Endodermal cell (in vitro differentiated cells): ENCODE measurements around the gene DBNDD2. TPM values are rescaled to one million over a fixed set of nuclear protein-coding genes. Genes with fewer than 3 reads are reported as not detected.

Experiments
- DNase-seq: peaks from one replicate; pipeline ENCODE4 v3.0.0-alpha.2; 2017
- H3K27ac ChIP-seq: 2 replicates; pipeline ENCODE4 v1.5.1; 2013; ENCODE audit warnings: mild to moderate bottlenecking, low read depth, low read length, moderate library complexity
- H3K27me3 ChIP-seq: 2 replicates; pipeline ENCODE4 v1.6.1; 2013; ENCODE audit warnings: mild to moderate bottlenecking, low read length, moderate library complexity; ENCODE audit not compliant: insufficient read depth, control insufficient read depth, poor library complexity, severe bottlenecking
- H3K36me3 ChIP-seq: 2 replicates; pipeline ENCODE4 v1.7.0; 2013; ENCODE audit warnings: mild to moderate bottlenecking, low read length, moderate library complexity; ENCODE audit not compliant: control insufficient read depth, insufficient read depth
- H3K4me1 ChIP-seq: one replicate; pipeline ENCODE4 v1.7.0; 2013; ENCODE audit warnings: low read length; ENCODE audit not compliant: control insufficient read depth, insufficient read depth
- H3K4me3 ChIP-seq: 2 replicates; pipeline ENCODE4 v1.5.1; 2013; ENCODE audit warnings: mild to moderate bottlenecking, low read length, moderate library complexity
- H3K9ac ChIP-seq: 2 replicates; pipeline ENCODE4 v1.6.1; 2013; ENCODE audit warnings: mild to moderate bottlenecking, low read length, moderate library complexity; ENCODE audit not compliant: poor library complexity, severe bottlenecking; ENCODE audit errors: extremely low read depth
- H3K9me3 ChIP-seq: 2 replicates; pipeline ENCODE4 v1.6.1; 2013; ENCODE audit warnings: mild to moderate bottlenecking, low read length, moderate library complexity; ENCODE audit not compliant: control insufficient read depth
- H3K27ac Mint-ChIP-seq: 2 replicates; pipeline ENCODE4 v1.8.0; 2020; ENCODE audit warnings: mixed read lengths
- H3K27me3 Mint-ChIP-seq: 2 replicates; pipeline ENCODE4 v1.8.0; 2021; ENCODE audit warnings: mild to moderate bottlenecking, mixed read lengths; ENCODE audit not compliant: insufficient read depth
- H3K36me3 Mint-ChIP-seq: 2 replicates; pipeline ENCODE4 v1.8.0; 2020; ENCODE audit warnings: low read depth, mixed read lengths
- H3K4me1 Mint-ChIP-seq: 2 replicates; pipeline ENCODE4 v1.8.0; 2020; ENCODE audit warnings: mixed read lengths
- H3K4me3 Mint-ChIP-seq: 2 replicates; pipeline ENCODE4 v1.8.0; 2020; ENCODE audit warnings: mild to moderate bottlenecking, moderate library complexity, mixed read lengths
- H3K9me3 Mint-ChIP-seq: 2 replicates; pipeline ENCODE4 v1.8.0; 2020; ENCODE audit warnings: mild to moderate bottlenecking, mixed read lengths
- CTCF ChIP-seq: fragments of 200-600 bp; sonication (generic); conservative IDR thresholded peaks from 2 replicates; pipeline ENCODE4 v1.5.0; 2021; ENCODE audit warnings: antibody characterized with exemption, mild to moderate bottlenecking
- WGBS, 2 experiments: methylation state at CpG; one replicate each; pipeline versions ENCODE4 v1.1.5 to v1.1.7; 2013; ENCODE audit warnings: missing lambda C conversion rate in 2 of 2, mixed read lengths in 1 of 2; ENCODE audit not compliant: insufficient coverage in 1 of 2, insufficient read length in 1 of 2; 5-methylcytosine and 5-hydroxymethylcytosine counted together
- total RNA-seq, 2 donors: library from RNA; stranded (reverse); fragmentation: NEBNext Ultra II Directional in 1 of 2; extraction: Animal tissue kit (Norgen Biotek cat#: 25700) in 1 of 2; gene quantifications; 2 replicates in 1 of 2; 3 replicates in 1 of 2; pipeline ENCODE4 v1.2.1, GENCODE V29; 2021

The DBNDD2 gene
- total RNA-seq, 2 donors from 2014 or later: 63.2 to 69.1 TPM

- Mint-ChIP-seq H3K9me3 (no peaks in the 10 kb centered on the region), H3K27ac (no peak overlapping the region), H3K4me3 (peak overlapping the region; percentile 82), H3K27me3 (peaks cover 27% of the 10 kb centered on the region), H3K36me3 (peaks cover 33% of the 10 kb centered on the region), H3K4me1 (peaks cover 13% of the 10 kb centered on the region)
- no peak overlapping the region for H3K9ac ChIP-seq
- WGBS, 2 experiments: 93 to 95% methylated on average over 3 to 6 of the region's 7 CpGs
- H3K4me3 ChIP-seq: peak overlapping the region; percentile 94
- no peak overlapping the region for H3K27ac ChIP-seq
- no peak for DNase-seq
- H3K4me1 ChIP-seq: peaks cover 4% of the 10 kb centered on the region
- H3K27me3 ChIP-seq: no peaks in the 10 kb centered on the region
- peaks cover 36% of the 10 kb centered on the region for H3K36me3 ChIP-seq
- H3K9me3 ChIP-seq: no peaks in the 10 kb centered on the region
- no peak for TF ChIP-seq CTCF
Measured at GRCh38 chr20:45408646-45409213, 641 bp downstream of the DBNDD2 start.

- no peak overlapping the region for H3K9ac ChIP-seq
- DNase-seq: no peak
- peaks cover 36% of the 10 kb centered on the region for H3K36me3 ChIP-seq
- H3K9me3 Mint-ChIP-seq: no peaks in the 10 kb centered on the region
- H3K27me3 ChIP-seq: no peaks in the 10 kb centered on the region
- peaks cover 21% of the 10 kb centered on the region for H3K27me3 Mint-ChIP-seq
- H3K4me1 ChIP-seq: peaks cover 4% of the 10 kb centered on the region
- no peak for TF ChIP-seq CTCF
- H3K4me1 Mint-ChIP-seq: peaks cover 13% of the 10 kb centered on the region
- no peaks in the 10 kb centered on the region for H3K9me3 ChIP-seq
- no peak overlapping the region for H3K27ac ChIP-seq
- no peak overlapping the region for H3K27ac Mint-ChIP-seq
- H3K4me3 ChIP-seq: no peak overlapping the region
- H3K36me3 Mint-ChIP-seq: peaks cover 33% of the 10 kb centered on the region
- WGBS, 2 experiments: 96 to 100% methylated on average over 3 to 7 of the region's 7 CpGs
- no peak overlapping the region for H3K4me3 Mint-ChIP-seq
Measured at GRCh38 chr20:45409521-45410272, 1.6 kb downstream of the DBNDD2 start.

- Mint-ChIP-seq H3K9me3 (no peaks in the 10 kb centered on the region), H3K27me3 (peaks cover 13% of the 10 kb centered on the region), H3K4me1 (peaks cover 10% of the 10 kb centered on the region), H3K36me3 (peaks cover 33% of the 10 kb centered on the region), H3K27ac (no peak overlapping the region), H3K4me3 (no peak overlapping the region)
- 87 to 92% methylated on average over 7 to 8 of the region's 8 CpGs for WGBS, 2 experiments
- Histone ChIP-seq H3K4me3 (no peak overlapping the region), H3K9me3 (no peaks in the 10 kb centered on the region), H3K9ac (no peak overlapping the region), H3K27me3 (no peaks in the 10 kb centered on the region), H3K27ac (no peak overlapping the region), H3K36me3 (peaks cover 36% of the 10 kb centered on the region), H3K4me1 (peaks cover 4% of the 10 kb centered on the region)
- no peak for DNase-seq
- no peak for TF ChIP-seq CTCF
Measured at GRCh38 chr20:45410887-45411286, 2.8 kb downstream of the DBNDD2 start.
